Activated CD8-positive, alpha-beta memory T cell treated with anti-CD3 and anti-CD28 coated beads, Interleukin-2, amount 50 U/mL, for 4 hours (primary cell): ENCODE data around the gene TMUB1.
"Not testable (repeated sequence)": the region's sequence is repeated elsewhere in the genome, so short reads cannot be mapped to it uniquely, and the experiment has no call there.

ENCODE experiments used
- DNase-seq: peaks from one replicate; pipeline ENCODE4 v3.0.0-alpha.2; 2020

Gene TMUB1

DNA sequence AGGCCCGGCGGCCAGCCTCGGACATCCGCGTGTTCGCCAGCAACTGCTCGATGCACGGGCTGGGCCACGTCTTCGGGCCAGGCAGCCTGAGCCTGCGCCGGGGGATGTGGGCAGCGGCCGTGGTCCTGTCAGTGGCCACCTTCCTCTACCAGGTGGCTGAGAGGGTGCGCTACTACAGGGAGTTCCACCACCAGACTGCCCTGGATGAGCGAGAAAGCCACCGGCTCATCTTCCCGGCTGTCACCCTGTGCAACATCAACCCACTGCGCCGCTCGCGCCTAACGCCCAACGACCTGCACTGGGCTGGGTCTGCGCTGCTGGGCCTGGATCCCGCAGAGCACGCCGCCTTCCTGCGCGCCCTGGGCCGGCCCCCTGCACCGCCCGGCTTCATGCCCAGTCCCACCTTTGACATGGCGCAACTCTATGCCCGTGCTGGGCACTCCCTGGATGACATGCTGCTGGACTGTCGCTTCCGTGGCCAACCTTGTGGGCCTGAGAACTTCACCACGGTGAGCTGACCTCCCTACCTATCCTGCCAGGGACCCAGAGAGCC lies 34.3 kb downstream of the TMUB1 start:
- no peak for DNase-seq

DNA sequence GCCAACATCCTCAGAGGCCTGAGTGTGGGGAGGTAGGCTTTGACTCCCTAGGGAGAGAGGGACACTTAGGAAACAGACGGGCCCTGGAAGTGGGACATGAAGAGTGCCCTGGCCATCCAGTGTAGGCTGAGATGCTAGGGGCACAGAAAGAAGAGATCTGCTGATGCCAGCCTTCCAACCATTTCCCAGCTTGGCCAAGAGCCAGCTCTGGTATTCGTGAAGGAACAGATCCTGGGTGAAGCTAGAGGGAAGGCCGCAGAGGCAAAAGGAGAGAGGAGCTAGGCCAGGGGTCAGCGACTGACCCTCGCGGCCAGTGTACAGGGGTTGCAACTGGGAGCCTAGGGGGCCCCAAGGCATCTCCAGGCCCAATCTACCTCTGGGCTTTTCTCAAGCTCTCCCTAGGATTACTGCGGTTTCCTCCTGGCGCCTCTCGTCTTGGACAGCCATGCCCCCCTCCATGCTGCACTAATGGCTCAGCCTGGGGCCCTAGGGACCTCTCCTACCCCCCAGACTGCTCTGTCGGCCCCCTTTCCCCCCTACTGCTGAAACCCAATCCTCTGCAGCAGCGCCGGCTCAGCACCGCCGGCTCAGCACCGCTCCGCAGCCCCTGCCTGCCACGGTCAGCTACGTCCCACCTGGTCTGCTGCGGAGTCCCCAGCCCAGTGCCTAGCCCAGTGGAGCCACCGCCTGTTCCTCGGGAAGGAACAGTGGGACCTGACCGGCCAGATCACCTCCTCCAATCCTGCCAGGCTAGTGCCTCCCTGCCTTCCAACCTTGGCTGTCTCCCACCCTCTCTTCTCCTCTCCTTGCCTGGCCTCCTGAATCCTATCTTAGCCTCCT lies 35.1 kb downstream of the TMUB1 start, which contains the start of gene ASIC3:
Gene ASIC3, plus strand, starts transcription at position 556 of the 840 bp plus-strand sequence. CDS start 355 bp downstream, outside the sequence.
- no peak for DNase-seq

DNA sequence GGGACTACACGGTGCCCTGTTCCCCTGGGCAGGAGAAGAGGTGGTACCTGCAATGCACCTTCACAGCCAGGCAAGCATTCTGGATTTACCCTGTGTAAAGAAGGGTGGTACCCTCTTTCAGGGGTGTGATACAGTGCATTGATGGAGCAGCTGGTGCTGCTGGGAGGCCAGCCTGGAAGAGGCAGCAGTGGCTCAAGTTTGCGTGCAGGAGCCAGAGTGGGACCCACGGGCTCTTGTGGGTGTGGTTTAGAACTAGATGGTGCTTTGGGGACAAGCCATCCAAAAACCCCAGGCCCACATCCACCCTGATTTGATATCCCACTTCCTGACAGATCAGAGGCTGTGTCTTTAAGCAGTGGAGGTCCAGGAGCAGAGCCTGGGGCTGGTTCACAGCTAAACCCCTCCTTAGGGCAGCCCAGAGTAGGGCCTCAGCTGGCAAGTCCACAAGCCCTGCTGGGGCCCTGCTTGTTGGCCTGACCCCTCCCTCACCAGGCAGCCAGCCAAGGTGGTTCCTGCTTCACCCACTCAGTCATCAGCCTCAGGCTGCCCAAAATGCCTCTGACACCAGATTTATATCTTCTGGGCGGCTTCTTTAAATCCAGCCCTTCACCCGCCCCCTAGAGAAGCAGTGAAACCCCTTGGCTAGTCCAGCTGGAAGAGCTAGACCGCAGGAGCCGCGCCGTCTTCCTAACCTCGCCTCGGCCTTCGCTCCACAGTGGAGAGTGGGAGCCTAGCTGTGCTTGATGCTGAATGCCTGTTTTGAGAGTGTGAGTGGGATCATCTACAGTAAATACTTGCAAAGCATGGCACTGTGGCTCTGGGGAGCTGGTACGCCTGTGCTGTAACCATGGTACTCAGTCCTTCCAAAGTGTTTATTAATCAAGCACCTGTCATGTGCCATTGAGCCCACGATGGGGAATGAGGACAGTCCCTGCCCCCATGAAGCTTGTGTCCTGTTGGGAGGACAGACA lies 36.4 kb downstream of the TMUB1 start:
- DNase-seq, result no peak

DNA sequence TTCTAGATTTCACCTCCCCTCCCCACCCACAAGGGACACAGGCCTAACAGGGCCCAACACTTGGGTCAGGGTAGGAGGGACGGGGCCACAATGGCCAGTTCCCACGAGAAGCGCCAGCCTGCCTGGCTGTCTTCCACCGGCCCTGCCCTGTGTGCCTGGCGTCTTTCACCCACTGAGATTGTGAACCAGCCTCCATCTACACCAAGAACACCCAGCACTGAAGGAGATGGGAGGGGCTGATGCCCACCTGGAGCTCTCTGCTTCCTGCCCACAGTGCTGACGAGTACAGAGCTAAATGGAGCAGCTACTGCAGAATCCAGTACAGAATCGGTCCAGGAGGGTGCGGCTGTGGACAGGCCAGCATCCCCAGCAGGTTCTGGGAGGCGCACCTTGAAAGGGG lies 37.3 kb downstream of the TMUB1 start:
- DNase-seq, result no peak

DNA sequence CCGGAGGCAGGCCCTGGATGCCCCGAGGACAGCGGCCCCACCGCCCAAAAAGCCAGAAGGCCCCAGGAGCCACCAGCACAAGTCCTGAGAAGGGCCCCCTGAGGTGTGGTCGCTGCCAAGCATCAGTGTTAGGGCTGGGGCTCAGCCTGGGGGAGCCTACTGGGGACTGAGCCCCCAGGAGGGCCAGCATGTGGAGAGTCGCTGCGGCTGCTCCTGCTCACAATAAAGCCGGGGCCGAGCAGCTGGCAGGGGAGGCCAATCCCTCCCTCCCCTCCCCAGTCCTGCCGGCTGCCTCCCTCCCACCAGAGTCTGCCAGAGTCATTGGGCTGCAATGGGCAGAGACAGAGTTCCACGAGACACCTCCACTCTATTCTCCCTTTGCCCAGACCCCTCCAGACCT lies 38.0 kb downstream of the TMUB1 start:
- DNase-seq, result no peak

DNA sequence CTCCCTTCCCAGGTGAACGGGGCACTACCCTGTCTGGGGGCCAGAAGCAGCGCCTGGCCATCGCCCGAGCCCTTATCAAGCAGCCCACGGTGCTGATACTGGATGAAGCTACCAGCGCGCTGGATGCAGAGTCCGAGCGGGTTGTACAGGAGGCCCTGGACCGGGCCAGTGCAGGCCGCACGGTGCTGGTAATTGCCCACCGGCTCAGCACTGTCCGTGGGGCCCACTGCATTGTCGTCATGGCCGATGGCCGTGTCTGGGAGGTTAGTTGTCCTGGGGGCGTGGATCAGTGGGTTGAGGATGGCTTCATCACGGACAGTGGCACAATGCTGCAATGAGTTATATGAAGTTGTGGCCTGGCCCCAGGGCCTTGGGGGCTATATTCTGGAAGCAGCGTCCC lies 39.3 kb downstream of the TMUB1 start:
- no peak for DNase-seq

DNA sequence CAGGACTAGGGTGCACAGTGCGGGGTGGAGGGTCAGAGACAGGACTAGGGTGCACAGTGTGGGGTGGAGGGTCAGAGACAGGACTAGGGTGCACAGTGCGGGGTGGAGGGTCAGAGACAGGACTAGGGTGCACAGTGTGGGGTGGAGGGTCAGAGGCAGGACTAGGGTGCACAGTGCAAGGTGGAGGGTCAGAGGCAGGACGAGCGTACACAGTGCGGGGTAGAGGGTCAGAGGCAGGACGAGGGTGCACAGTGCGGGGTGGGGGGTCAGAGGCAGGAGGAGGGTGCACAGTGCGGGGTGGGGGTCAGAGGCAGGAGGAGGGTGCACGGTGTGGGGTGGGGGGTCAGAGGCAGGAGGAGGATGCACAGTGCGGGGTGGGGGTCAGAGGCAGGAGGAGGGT lies 39.8 kb downstream of the TMUB1 start:
- DNase-seq, result not testable (repeated sequence)

DNA sequence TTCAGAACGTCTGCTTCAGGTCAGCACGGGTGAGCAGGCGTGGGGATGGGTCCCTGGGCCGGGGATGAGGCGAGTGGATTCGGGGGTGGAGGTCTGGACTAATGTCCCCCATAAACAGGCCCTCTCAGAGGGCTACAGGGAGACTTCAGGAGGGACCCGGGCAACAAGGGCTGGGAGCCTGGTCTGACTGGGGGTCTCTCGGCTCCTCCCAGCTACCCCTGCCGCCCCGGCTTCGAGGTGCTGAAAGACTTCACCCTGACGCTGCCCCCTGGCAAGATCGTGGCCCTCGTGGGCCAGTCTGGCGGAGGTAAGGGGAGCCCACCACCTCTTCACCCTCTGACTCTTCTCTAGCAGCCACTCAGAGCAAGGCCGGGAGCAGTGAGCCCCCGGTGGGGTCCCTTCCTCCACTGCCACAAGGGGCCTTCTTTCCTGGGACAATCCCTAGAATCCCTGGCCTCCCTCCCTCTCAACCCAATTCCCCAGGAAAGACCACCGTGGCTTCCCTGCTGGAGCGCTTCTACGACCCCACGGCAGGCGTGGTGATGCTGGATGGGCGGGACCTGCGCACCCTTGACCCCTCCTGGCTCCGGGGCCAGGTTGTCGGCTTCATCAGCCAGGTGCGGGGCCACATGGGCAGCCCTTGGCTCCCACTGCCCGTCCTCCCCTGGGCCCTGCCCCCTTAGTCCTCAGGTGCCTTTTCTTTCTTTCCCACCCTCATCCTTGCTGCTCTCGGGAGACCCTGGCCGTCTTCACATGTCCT lies 42.5 kb downstream of the TMUB1 start:
- no peak for DNase-seq

DNA sequence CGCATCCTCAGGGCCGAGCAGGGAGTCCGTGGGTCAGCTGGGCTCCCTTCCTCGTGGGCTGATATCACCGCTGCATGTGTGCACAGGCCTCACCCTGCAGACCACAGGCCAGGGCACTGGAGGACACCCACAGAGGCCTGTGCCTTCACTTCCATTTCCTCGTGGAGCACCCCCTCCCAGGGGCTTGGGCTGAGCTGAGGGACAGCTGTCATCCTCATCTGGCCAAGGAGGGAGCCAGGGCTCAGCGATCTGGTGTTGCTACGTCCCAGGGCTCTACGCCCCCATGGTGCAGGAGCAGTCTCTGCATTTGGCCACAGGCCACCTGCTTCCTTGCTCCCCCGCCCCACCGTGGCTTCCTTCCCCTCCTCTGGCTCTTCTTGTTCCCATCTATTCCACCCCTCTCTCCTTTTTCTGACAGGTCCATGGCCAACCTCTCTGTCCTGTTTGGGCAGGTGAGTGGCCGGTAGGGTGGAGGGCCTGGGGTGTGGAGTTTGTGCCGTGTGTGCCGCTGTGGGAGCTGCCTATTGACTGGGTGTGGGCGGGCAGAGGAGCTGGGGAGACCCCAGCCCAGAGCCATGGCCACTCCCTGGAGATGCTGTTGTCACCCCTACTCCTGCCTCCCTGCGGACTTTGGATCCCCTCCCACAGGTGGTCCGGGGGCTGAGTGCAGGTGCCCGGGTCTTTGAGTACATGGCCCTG lies 43.3 kb downstream of the TMUB1 start:
- DNase-seq, result no peak

DNA sequence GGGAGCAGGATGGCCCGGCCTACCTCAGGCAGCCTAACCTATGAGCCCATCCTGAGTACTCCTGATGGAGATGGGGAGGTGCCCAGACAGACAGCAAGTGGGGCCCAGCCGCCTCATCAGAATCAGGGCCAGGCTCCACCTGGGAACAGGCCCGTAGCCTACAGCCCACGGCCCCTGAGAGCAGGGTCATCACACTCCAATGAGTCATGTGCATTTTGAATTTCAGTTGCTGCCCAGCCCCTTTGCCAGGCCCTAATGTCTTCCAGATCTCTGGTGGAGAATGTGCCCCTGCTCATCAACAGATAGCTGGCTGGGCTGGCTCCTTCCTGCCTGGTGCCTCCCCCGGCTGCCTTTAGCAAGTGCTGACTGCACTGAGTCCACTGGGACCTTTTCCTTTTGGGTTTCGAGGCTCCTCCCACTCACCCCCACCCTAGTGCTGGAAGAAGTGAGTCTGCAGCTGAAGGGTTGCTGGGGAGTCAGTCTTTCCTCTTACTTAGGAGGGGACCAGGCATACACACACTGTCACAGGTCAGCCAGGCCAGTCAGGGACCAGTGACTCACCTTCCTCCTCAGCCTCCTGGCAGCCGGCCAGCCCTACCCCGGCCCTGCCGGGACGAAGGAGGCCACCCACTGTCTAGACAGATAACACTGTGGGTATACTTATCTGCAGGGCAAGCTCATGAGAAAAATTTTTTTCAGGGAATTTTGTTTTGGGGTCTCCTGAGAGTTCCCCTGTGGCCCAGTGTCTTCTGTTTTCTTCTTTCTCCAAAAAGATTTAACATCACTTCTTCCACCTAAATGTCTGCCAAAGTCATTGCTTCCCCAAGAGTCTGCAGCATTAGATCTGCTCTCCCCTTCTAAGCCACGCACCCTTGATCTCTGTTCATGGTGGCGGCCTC lies 44.1 kb downstream of the TMUB1 start:
- peak; percentile 70 for DNase-seq

DNA sequence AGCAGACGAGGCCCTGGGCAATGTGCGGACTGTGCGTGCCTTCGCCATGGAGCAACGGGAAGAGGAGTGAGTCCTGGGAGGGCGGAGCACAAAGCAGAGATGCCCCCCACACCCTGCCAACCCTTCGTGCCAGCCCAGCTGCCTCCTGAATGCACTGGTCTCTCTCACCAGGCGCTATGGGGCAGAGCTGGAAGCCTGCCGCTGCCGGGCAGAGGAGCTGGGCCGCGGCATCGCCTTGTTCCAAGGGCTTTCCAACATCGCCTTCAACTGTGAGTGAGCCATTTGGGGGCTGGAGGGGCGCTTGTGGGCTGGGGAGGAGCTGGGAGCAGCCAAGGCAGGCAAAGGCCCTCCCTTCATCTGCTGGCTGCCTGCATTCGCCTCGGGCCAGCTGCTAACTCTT lies 47.4 kb downstream of the TMUB1 start:
- DNase-seq, result no peak

DNA sequence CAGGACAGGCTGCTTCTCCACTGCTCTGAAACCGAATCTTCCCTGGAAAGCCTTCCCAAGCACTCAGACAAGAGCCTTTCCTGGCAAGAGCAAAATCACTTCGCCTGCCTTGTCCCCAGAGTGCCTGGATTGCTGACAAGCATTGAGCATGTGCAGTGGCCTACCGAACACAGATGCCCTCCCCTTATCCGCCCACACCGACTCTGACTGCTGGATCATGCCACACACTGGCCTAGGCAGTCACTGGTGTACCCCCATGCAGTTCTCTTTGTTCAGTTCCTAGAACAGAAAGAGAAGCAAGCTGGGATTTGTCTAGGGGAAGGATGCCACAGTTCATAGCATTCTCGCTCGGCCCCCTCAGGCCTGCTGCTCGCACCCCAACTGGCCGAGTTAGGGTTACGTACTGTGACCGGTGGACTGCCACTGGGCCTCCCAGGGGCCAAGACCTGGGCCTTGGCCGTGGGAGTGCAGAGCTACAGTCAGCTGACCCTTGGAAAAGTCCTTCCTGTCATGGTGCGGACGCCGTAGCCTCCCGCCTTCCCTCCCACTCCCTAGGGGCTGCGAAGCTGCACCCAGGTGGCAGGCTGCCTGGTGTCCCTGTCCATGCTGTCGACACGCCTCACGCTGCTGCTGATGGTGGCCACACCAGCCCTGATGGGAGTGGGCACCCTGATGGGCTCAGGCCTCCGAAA lies 48.1 kb downstream of the TMUB1 start:
- no peak for DNase-seq

DNA sequence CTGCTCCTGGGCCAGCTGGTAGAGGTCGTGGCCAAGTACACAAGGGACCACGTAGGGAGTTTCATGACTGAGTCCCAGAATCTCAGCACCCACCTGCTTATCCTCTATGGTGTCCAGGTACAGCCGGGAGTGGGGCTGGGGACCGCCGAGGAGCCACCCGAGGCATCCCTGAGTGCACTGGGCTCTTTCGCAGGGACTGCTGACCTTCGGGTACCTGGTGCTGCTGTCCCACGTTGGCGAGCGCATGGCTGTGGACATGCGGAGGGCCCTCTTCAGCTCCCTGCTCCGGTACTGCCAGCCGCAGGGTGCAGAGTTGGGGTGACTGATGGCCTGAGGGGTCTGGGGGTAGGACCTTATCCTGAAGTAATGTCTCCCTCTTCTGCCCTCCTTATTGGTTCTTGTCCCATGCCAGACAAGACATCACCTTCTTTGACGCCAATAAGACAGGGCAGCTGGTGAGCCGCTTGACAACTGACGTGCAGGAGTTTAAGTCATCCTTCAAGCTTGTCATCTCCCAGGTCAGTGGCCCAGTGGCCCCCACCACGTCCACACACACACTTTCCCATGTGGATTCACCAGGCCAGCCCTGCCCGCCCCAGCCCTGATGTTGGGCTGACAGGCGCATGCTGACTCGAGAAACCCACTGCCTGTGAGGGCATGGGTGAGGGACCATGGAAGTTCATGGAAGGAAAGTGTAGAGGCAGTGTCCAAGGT lies 48.8 kb downstream of the TMUB1 start:
- DNase-seq, result no peak

DNA sequence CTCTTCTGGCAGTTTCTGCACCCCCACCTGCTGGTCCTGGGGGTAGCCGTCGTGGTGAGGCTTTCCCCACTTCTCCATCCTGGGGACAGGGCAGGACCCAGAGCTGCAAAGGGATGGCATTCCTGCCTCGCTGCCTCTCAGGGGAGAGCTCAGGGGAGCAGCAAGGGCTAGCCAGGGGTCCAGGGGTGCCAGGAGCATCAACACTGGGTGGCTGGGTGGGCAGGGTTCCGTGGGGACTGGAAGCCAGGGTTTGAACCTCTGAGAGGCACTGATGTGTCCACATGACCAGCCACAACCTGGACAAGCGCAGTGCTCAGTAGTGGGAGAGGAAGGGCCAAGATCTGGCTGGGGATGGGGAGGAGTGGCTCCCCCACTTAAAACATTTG lies 49.4 kb downstream of the TMUB1 start:
- no peak for DNase-seq

DNA sequence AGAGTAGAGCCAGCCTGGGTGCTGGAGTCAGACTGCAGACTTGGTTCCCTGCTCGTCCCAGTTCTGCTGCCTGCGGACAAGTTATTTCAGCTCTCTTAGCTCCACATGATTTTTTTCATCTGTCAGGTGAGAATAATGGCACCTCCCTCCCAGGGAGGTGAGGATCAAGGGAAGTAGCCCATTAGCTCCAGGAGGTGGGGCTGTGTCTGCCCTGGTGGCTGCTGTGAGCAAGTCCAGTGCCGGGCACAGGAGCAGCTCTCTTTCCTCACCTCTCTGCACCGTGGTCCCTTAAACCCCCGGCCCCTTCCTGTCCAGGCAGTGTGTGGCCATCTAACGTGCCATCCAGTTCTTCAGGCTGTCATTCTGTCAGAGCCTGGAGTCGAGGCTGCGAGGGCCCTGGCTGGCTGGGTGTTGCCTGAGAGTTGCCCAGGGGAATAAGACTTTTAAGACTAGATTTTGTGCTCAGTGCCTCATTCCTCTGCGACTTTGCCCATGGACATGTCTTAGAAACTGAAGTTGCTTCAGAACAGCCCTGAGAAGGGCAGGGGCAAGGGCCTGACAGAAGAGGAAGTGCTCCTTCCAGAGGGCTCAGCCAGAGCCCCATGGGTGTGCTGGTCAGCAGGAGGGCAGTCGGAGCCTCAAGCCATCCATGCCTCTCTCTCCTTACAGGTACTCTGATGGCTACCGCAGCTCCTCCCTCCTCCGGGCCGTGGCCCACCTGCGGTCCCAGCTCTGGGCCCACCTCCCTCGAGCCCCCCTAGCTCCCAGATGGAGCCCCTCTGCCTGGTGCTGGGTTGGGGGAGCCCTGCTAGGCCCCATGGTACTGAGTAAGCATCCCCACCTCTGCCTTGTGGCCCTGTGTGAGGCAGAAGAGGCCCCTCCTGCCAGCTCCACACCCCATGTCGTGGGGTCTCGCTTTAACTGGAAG lies 50.1 kb downstream of the TMUB1 start:
- DNase-seq, result no peak
